H1 (cell line): ENCODE measurements around the gene TCF4. TPM values are rescaled to one million over a fixed set of nuclear protein-coding genes. Genes with fewer than 3 reads are reported as not detected.

Source experiments
- CTCF ChIA-PET: fragments of 300-600 bp; sonication (Branson Sonifier 250); formaldehyde crosslinking; loops from one replicate; lab custom pipeline; 2021; ENCODE audit not compliant: partially characterized antibody; lab: Charles Lee
- POLR2A ChIA-PET: fragments of 300-600 bp; sonication (Branson Sonifier 250); formaldehyde crosslinking; loops from one replicate; lab custom pipeline; 2021; ENCODE audit warnings: inconsistent platforms; ENCODE audit not compliant: partially characterized antibody; lab: Charles Lee
- DNase-seq, 2 experiments: peaks; one replicate each; pipeline versions ENCODE4 v3.0.0 to v3.0.0-alpha.2; 2010 to 2022; ENCODE audit warnings: low spot score in 2 of 2, low read depth in 1 of 2, mixed read lengths in 1 of 2
- FAIRE-seq: peaks from 2 replicates; lab custom pipeline; 2011; peaks lifted over from hg19 to GRCh38; lab: Jason Lieb, UNC
- H2AFZ ChIP-seq: 2 replicates; pipeline ENCODE4 v1.8.1; 2012; ENCODE audit warnings: low read length, inconsistent platforms
- H2AK5ac ChIP-seq: 2 replicates; pipeline ENCODE4 v1.6.1; 2013; ENCODE audit warnings: low read depth, low read length
- H2BK120ac ChIP-seq: replicated peaks from 2 replicates; pipeline ENCODE3; 2013; ENCODE audit warnings: low read depth, low read length, inconsistent platforms
- H2BK12ac ChIP-seq: 2 replicates; pipeline ENCODE4 v1.6.1; 2013; ENCODE audit warnings: low read depth, low read length
- H2BK15ac ChIP-seq: 2 replicates; pipeline ENCODE4 v1.6.1; 2013; ENCODE audit warnings: low read length
- H2BK20ac ChIP-seq: 2 replicates; pipeline ENCODE4 v1.6.1; 2013; ENCODE audit warnings: low read length
- H2BK5ac ChIP-seq: 2 replicates; pipeline ENCODE4 v1.6.1; 2013; ENCODE audit warnings: low read depth, low read length
- H3K14ac ChIP-seq: 2 replicates; pipeline ENCODE4 v1.6.1; 2013; ENCODE audit warnings: inconsistent platforms; ENCODE audit not compliant: insufficient read length
- H3K18ac ChIP-seq: 2 replicates; pipeline ENCODE4 v1.6.1; 2013; ENCODE audit warnings: low read length; ENCODE audit errors: extremely low read depth
- H3K23ac ChIP-seq: 2 replicates; pipeline ENCODE4 v1.6.1; 2013; ENCODE audit warnings: inconsistent platforms; ENCODE audit not compliant: insufficient read length
- H3K23me2 ChIP-seq: 2 replicates; pipeline ENCODE4 v1.6.1; 2013; ENCODE audit warnings: low read depth, low read length
- H3K27ac ChIP-seq: 2 replicates; pipeline ENCODE4 v1.6.1; 2011; ENCODE audit warnings: low read depth, low read length, inconsistent platforms
- H3K27me3 ChIP-seq, 4 experiments: replicated peaks in 1 of 4; 1 replicate in 1 of 4; 2 replicates in 3 of 4; pipeline versions ENCODE4 v1.6.1 to v1.8.1; 2011 to 2013; ENCODE audit warnings: low read length in 3 of 4, mild to moderate bottlenecking in 3 of 4, inconsistent platforms in 2 of 4, mixed read lengths in 2 of 4, moderate library complexity in 1 of 4; ENCODE audit not compliant: control insufficient read depth in 3 of 4, insufficient read depth in 3 of 4; ENCODE audit errors: extremely low read depth in 1 of 4
- H3K36me3 ChIP-seq, 4 experiments: 2 replicates each; pipeline versions ENCODE4 v1.6.1 to v1.8.1; 2011 to 2013; ENCODE audit warnings: mild to moderate bottlenecking in 4 of 4, low read length in 3 of 4, moderate library complexity in 2 of 4, control low read depth in 1 of 4, inconsistent platforms in 1 of 4; ENCODE audit not compliant: insufficient read depth in 4 of 4, control insufficient read depth in 2 of 4
- H3K4ac ChIP-seq: replicated peaks from 2 replicates; pipeline ENCODE3; 2013; ENCODE audit warnings: low read length, low read depth, mixed read lengths, inconsistent platforms; ENCODE audit not compliant: insufficient read length
- H3K4me1 ChIP-seq, 4 experiments: replicated peaks in 1 of 4; 1 replicate in 1 of 4; 2 replicates in 3 of 4; pipeline versions ENCODE4 v1.6.1 to v1.8.1; 2011 to 2013; ENCODE audit warnings: low read length in 3 of 4, inconsistent platforms in 2 of 4, mixed read lengths in 1 of 4; ENCODE audit not compliant: insufficient read depth in 4 of 4, control insufficient read depth in 3 of 4
- H3K4me2 ChIP-seq, 2 experiments: 2 replicates each; pipeline versions ENCODE4 v1.6.1 to v1.8.1; 2011 to 2013; ENCODE audit warnings: low read depth in 2 of 2, low read length in 2 of 2, control low read depth in 1 of 2, inconsistent platforms in 1 of 2, mild to moderate bottlenecking in 1 of 2; ENCODE audit not compliant: insufficient read depth in 1 of 2
- H3K4me3 ChIP-seq, 4 experiments: fragments of 200-600, 300-600 bp in 1 of 4; sonication (generic), shearing (Covaris generic), sonication (Bioruptor Twin) in 1 of 4; 2 replicates each; pipeline versions ENCODE4 v1.5.1 to v1.8.1; 2011 to 2016; ENCODE audit warnings: low read length in 4 of 4, low read depth in 3 of 4, control low read depth in 2 of 4, inconsistent platforms in 2 of 4, mild to moderate bottlenecking in 2 of 4, mixed read lengths in 1 of 4, moderate library complexity in 1 of 4; ENCODE audit not compliant: insufficient read depth in 2 of 4; ENCODE audit errors: extremely low read depth in 1 of 4
- H3K56ac ChIP-seq: replicated peaks from 2 replicates; pipeline ENCODE3; 2013; ENCODE audit warnings: low read depth, mild to moderate bottlenecking, mixed read lengths, low read length, inconsistent platforms; ENCODE audit not compliant: insufficient read length
- H3K79me1 ChIP-seq: 2 replicates; pipeline ENCODE4 v1.6.1; 2013; ENCODE audit warnings: low read depth, low read length, control low read depth
- H3K79me2 ChIP-seq, 2 experiments: 2 replicates each; pipeline versions ENCODE4 v1.6.1 to v1.8.1; 2012 to 2013; ENCODE audit warnings: low read length in 2 of 2, mild to moderate bottlenecking in 2 of 2, inconsistent platforms in 1 of 2; ENCODE audit not compliant: insufficient read depth in 2 of 2, control insufficient read depth in 1 of 2
- H3K9ac ChIP-seq, 4 experiments: replicated peaks in 1 of 4; 1 replicate in 1 of 4; 2 replicates in 3 of 4; pipeline versions ENCODE4 v1.6.1 to v1.8.1; 2011 to 2013; ENCODE audit warnings: low read depth in 3 of 4, low read length in 3 of 4, control low read depth in 2 of 4, mild to moderate bottlenecking in 2 of 4, moderate library complexity in 2 of 4, inconsistent platforms in 1 of 4; ENCODE audit errors: extremely low read depth in 1 of 4
- H3K9me3 ChIP-seq, 2 experiments: 2 replicates each; pipeline versions ENCODE4 v1.6.1 to v1.8.1; 2012 to 2013; ENCODE audit warnings: mild to moderate bottlenecking in 2 of 2, moderate library complexity in 2 of 2, control low read depth in 1 of 2, inconsistent platforms in 1 of 2, low read depth in 1 of 2, low read length in 1 of 2, mixed read lengths in 1 of 2; ENCODE audit not compliant: insufficient read depth in 2 of 2
- H4K20me1 ChIP-seq, 2 experiments: replicated peaks in 1 of 2; 2 replicates each; pipeline versions ENCODE3 to v1.8.1; 2011 to 2013; ENCODE audit warnings: inconsistent platforms in 2 of 2, low read length in 2 of 2, mild to moderate bottlenecking in 1 of 2; ENCODE audit not compliant: insufficient read depth in 2 of 2, control insufficient read depth in 1 of 2
- H4K5ac ChIP-seq: 2 replicates; pipeline ENCODE4 v1.6.1; 2013; ENCODE audit warnings: low read length, low read depth, mixed read lengths, inconsistent platforms; ENCODE audit not compliant: insufficient read length
- H4K8ac ChIP-seq: 2 replicates; pipeline ENCODE4 v1.8.0; 2013; ENCODE audit warnings: mild to moderate bottlenecking, moderate library complexity, low read length, inconsistent platforms; ENCODE audit not compliant: insufficient read depth; ENCODE audit errors: extremely low read depth
- H4K91ac ChIP-seq: replicated peaks from 2 replicates; pipeline ENCODE3; 2013; ENCODE audit warnings: low read length, mixed read lengths, inconsistent platforms; ENCODE audit not compliant: insufficient read length
- GABPA ChIP-seq: IDR thresholded peaks from 2 replicates; pipeline ENCODE4 v1.6.1; 2011; ENCODE audit warnings: mild to moderate bottlenecking, low read length, moderate library complexity, borderline replicate concordance; ENCODE audit not compliant: insufficient read depth
- KDM4A ChIP-seq: IDR thresholded peaks from one replicate; pipeline ENCODE4 v1.7.1; 2012; ENCODE audit warnings: low read depth, mild to moderate bottlenecking, moderate library complexity, low read length, inconsistent platforms; ENCODE audit not compliant: severe bottlenecking
- RAD21 ChIP-seq, 2 experiments: IDR thresholded peaks in 1 of 2; conservative IDR thresholded peaks in 1 of 2; 2 replicates each; pipeline ENCODE4 v1.6.1; 2011; ENCODE audit warnings: low read depth in 2 of 2, low read length in 2 of 2, improper control_type of control experiment in 1 of 2, inconsistent platforms in 1 of 2, mild to moderate bottlenecking in 1 of 2, moderate library complexity in 1 of 2
- RBBP5 ChIP-seq: IDR thresholded peaks from 2 replicates; pipeline ENCODE4 v1.7.1; 2012; ENCODE audit warnings: low read depth, mild to moderate bottlenecking, inconsistent platforms, low read length, moderate library complexity, borderline replicate concordance
- SUZ12 ChIP-seq: fragments of 200-600 bp; sonication (generic); IDR thresholded peaks from 2 replicates; pipeline ENCODE4 v1.6.1; 2012; ENCODE audit warnings: mild to moderate bottlenecking, inconsistent platforms, low read length, moderate library complexity, mixed read lengths
- TAF7 ChIP-seq: optimal IDR thresholded peaks from 2 replicates; pipeline ENCODE3; 2011; ENCODE audit warnings: low read depth, mild to moderate bottlenecking, inconsistent platforms, low read length, moderate library complexity, borderline replicate concordance
- TBP ChIP-seq: IDR thresholded peaks from 2 replicates; pipeline ENCODE4 v1.6.1; 2011; ENCODE audit warnings: low read depth, low read length, improper control_type of control experiment
- TEAD4 ChIP-seq: IDR thresholded peaks from 2 replicates; pipeline ENCODE4 v1.6.1; 2012; ENCODE audit warnings: low read depth, low read length, inconsistent platforms, mixed read lengths
- YY1 ChIP-seq: IDR thresholded peaks from 2 replicates; pipeline ENCODE4 v1.6.1; 2011; ENCODE audit warnings: low read depth, mild to moderate bottlenecking, low read length
- WGBS, 2 experiments: shearing (Covaris generic) in 1 of 2; methylation state at CpG; one replicate each; pipeline versions ENCODE4 v1.1.6 to v1.1.7; 2013 to 2015; ENCODE audit warnings: low lambda C conversion rate in 2 of 2, mixed read lengths in 2 of 2, inconsistent platforms in 1 of 2, low coverage in 1 of 2, missing lambda C conversion rate in 1 of 2; ENCODE audit not compliant: insufficient replicate concordance in 2 of 2, insufficient coverage in 1 of 2, insufficient read length in 1 of 2; ENCODE audit errors: extremely low coverage in 1 of 2, missing lambda C conversion rate in 1 of 2; 5-methylcytosine and 5-hydroxymethylcytosine counted together
- polyA plus RNA-seq, 7 experiments: library from polyadenylated mRNA; depleted of rRNA in 3 of 7; stranded (reverse) in 5 of 7; unstranded in 2 of 7; fragments of >200 nt in 5 of 7; fragments of 200-250 nt in 2 of 7; gene quantifications; 1 replicate in 5 of 7; 2 replicates in 1 of 7; 4 replicates in 1 of 7; pipeline versions ENCODE4 v1.2.1 to v1.2.3, GENCODE V29; 2011 to 2013; ENCODE audit warnings: missing spikeins in 2 of 7, mixed read lengths in 2 of 7
- total RNA-seq: library from RNA; stranded (reverse); fragmentation: NEBNext Ultra II Directional; extraction: Animal tissue kit (Norgen Biotek cat#: 25700); gene quantifications from 2 replicates; pipeline ENCODE4 v1.2.1, GENCODE V29; 2021
- TF ChIP-seq, protein P1 (sequence below), 3 experiments: IDR thresholded peaks; 1 replicate in 2 of 3; 2 replicates in 1 of 3; pipeline versions ENCODE4 v1.5.1 to v1.6.1; 2011; ENCODE audit warnings: low read length in 3 of 3, mild to moderate bottlenecking in 3 of 3, inconsistent platforms in 2 of 3, low read depth in 1 of 3, moderate library complexity in 1 of 3; ENCODE audit not compliant: insufficient read depth in 1 of 3; ENCODE audit errors: control extremely low read depth in 1 of 3

TCF4 gene
- total and polyA plus RNA-seq, 2 of the 8 experiments (the other 6 are each of a cell fraction or from before 2014, with no cell fraction given) = 59.3 to 118 TPM

GRCh38 chr18:55415258-55415871, 172.6 kb downstream of the TCF4 start:
- TF ChIP-seq TAF7 (no peak), GABPA (no peak), YY1 (0 out of 2 replicates have a peak, but pooled peaks have one; percentile 31), RAD21 (IDR thresholded peaks at IDR 0.05 in 1 of 2, conservative IDR thresholded peaks at IDR 0.05 in 1 of 2; ENCODE audit: low read depth in 2 of 2, low read length in 2 of 2) (peak; percentile 92 to 94), TBP (no peak), KDM4A (no peak), RBBP5 (no peak), SUZ12 (no peak), TEAD4 (no peak)
- TF ChIP-seq, protein P1, sequence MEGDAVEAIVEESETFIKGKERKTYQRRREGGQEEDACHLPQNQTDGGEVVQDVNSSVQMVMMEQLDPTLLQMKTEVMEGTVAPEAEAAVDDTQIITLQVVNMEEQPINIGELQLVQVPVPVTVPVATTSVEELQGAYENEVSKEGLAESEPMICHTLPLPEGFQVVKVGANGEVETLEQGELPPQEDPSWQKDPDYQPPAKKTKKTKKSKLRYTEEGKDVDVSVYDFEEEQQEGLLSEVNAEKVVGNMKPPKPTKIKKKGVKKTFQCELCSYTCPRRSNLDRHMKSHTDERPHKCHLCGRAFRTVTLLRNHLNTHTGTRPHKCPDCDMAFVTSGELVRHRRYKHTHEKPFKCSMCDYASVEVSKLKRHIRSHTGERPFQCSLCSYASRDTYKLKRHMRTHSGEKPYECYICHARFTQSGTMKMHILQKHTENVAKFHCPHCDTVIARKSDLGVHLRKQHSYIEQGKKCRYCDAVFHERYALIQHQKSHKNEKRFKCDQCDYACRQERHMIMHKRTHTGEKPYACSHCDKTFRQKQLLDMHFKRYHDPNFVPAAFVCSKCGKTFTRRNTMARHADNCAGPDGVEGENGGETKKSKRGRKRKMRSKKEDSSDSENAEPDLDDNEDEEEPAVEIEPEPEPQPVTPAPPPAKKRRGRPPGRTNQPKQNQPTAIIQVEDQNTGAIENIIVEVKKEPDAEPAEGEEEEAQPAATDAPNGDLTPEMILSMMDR (IDR thresholded peaks at IDR 0.05; ENCODE audit: control extremely low read depth in 1 of 3, insufficient read depth in 1 of 3, low read depth in 1 of 3, low read length in 3 of 3) = peak; percentile 74 to 82 (median 78)
- no peak overlapping the region for H4K8ac ChIP-seq
- H2BK5ac ChIP-seq = no peak overlapping the region
- H3K9me3 ChIP-seq = no peaks in the 10 kb centered on the region
- no peak overlapping the region for H2BK12ac ChIP-seq
- H2BK120ac ChIP-seq = no peak overlapping the region
- H2BK20ac ChIP-seq = no peak overlapping the region
- H3K27me3 ChIP-seq = no peaks in the 10 kb centered on the region
- peaks cover 2% of the 10 kb centered on the region for H3K79me1 ChIP-seq
- no peaks in the 10 kb centered on the region for H4K20me1 ChIP-seq
- no peak overlapping the region for H3K27ac ChIP-seq
- no peak overlapping the region for H4K91ac ChIP-seq
- H2BK15ac ChIP-seq = no peak overlapping the region
- no peak overlapping the region for H3K4ac ChIP-seq
- no peak overlapping the region for H3K14ac ChIP-seq
- DNase-seq (peak; percentile 53 to 89), FAIRE-seq (peak; percentile 86)
- H3K9ac ChIP-seq = no peak overlapping the region
- H3K23ac ChIP-seq = no peak overlapping the region
- ChIA-PET CTCF (interaction anchor here (0.6 to 2.9 kb wide), 37 partner anchors 8 to 680 kb away, joined by 3 to 14 read pairs (median 4); no protein-coding TSS in a partner anchor), POLR2A (no interaction called here)
- no peak overlapping the region for H3K56ac ChIP-seq
- peaks cover 6 to 96% of the 10 kb centered on the region in 2 experiments; a peak in 3 of 4 replicates for H3K79me2 ChIP-seq
- WGBS, 2 experiments = 21 to 100% methylated on average over 1 to 6 of the region's 6 CpGs
- no peak overlapping the region for H2AFZ ChIP-seq
- H3K23me2 ChIP-seq = no peaks in the 10 kb centered on the region
- no peaks in the 10 kb centered on the region for H3K36me3 ChIP-seq
- H3K4me1 ChIP-seq = peaks cover 1 to 10% (median 5%) of the 10 kb centered on the region in 4 experiments; a peak in 5 of 7 replicates
- no peak overlapping the region for H3K4me3 ChIP-seq
- H3K4me2 ChIP-seq = no peak overlapping the region
- no peak overlapping the region for H3K18ac ChIP-seq
- no peak overlapping the region for H2AK5ac ChIP-seq
- H4K5ac ChIP-seq = no peak overlapping the region
